Neural progenitor cell (in vitro differentiated cells): Measurements from ENCODE around the gene MGAT3.
"Not testable (repeated sequence)": the region's sequence is repeated elsewhere in the genome, so short reads cannot be mapped to it uniquely, and the experiment has no call there.

ENCODE experiments used
- EZH2 ChIP-seq: fragments of 200-600 bp; sonication (generic); IDR thresholded peaks from 2 replicates; pipeline ENCODE4 v1.6.1; 2017; ENCODE audit warnings: antibody characterized with exemption, mild to moderate bottlenecking, moderate library complexity
- TF ChIP-seq, protein P1 (sequence below): fragments of 200-600 bp; sonication (generic); IDR thresholded peaks from 2 replicates; pipeline ENCODE4 v1.5.1; 2017; ENCODE audit warnings: antibody characterized with exemption, mild to moderate bottlenecking

DNA sequence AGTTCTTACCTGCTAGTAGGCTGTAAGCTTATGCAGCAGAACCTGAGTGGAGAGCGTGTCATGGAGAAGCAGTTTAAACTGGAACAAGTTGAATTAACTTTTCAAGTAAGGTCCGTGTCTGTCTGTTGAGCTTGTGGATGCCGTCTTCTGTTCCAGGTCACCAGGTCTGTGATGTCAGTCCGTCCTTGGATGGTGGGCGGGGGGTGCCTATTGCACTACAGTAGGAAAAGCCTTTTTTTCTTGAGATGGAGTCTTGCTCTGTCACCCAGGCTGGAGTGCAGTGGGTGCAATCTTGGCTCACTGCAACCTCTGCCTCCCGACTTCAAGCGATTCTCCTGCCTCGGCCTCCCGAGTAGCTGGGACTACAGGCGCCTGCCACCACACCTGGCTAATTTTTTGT, 50.2 kb downstream of the MGAT3 start:
- TF ChIP-seq, protein P1, sequence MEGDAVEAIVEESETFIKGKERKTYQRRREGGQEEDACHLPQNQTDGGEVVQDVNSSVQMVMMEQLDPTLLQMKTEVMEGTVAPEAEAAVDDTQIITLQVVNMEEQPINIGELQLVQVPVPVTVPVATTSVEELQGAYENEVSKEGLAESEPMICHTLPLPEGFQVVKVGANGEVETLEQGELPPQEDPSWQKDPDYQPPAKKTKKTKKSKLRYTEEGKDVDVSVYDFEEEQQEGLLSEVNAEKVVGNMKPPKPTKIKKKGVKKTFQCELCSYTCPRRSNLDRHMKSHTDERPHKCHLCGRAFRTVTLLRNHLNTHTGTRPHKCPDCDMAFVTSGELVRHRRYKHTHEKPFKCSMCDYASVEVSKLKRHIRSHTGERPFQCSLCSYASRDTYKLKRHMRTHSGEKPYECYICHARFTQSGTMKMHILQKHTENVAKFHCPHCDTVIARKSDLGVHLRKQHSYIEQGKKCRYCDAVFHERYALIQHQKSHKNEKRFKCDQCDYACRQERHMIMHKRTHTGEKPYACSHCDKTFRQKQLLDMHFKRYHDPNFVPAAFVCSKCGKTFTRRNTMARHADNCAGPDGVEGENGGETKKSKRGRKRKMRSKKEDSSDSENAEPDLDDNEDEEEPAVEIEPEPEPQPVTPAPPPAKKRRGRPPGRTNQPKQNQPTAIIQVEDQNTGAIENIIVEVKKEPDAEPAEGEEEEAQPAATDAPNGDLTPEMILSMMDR = not testable (repeated sequence)
- not testable (repeated sequence) for TF ChIP-seq EZH2
